HG02678 (cell line): ENCODE data around the gene ADK.
"Not testable (repeated sequence)": the region's sequence is repeated elsewhere in the genome, so short reads cannot be mapped to it uniquely, and the experiment has no call there.

Experiments used
- ATAC-seq: cut with Tn5 transposase; IDR thresholded peaks from one replicate; pipeline ENCODE4 v1.9.1; 2021; ENCODE audit warnings: mild to moderate bottlenecking, moderate library complexity; ENCODE audit not compliant: unreplicated experiment

Gene ADK

GRCh38 chr10:74525885-74526284 is 374.9 kb downstream of the ADK start:
- no peak for ATAC-seq

DNA sequence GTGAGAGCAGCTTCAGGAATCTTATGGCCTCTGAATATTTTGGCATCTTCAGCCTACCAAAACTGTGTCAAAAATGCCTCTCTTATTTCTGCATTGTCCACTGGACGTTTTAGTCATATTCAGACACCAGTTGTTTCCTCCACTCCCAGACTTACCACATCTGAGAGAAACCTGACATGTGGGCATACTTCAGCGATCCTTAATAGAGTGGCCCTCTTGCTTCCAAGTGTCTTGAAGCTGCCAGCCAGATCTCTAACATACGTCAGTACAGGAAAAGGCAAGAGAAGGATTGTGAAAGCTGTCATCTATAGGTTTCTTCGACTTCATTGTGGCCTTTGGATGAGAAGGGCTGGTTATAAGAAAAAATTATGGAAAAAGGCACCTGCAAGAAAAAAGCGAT is 376.6 kb downstream of the ADK start:
- not testable (repeated sequence) for ATAC-seq

DNA sequence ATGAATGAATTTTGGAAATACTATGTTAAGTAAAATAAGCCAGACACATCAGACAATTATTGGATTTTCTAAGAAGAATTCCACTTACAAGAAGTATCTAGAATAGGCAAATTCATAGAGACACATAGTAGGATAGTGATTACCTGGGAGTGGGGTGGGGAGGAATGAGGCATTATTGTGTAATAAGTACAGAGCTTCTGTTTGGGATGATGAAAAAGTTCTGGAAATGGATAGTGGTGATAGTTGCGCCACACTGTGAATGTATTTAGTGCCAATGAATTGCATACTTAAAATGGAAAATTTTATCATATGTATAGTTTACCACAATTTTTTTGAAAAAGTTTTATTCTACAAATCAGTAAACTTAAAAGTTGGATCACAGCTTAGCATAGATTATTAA is 378.2 kb downstream of the ADK start:
- no peak for ATAC-seq

DNA sequence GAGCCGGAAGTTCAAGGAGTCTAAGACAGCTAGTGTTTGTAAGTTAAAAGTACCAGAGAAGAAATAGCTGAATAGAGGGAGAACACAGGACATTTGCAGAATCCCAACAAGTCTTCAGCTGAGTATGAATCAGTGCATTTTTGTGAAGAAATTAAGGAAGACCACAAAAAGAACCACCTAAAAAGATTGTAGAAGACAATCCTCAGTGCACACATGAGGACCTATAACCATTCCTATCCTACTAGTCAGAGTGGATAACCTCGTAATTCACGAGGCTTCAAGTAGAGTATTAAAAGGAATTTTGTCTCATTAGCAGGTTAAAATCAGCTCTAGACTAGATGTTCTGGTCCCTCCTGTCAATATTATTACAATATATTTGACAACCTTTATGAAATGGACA is 380.0 kb downstream of the ADK start:
- ATAC-seq = no peak

GRCh38 chr10:74539317-74539716 is 388.3 kb downstream of the ADK start:
- no peak for ATAC-seq

GRCh38 chr10:74541375-74541774 is 390.4 kb downstream of the ADK start:
- no peak for ATAC-seq

DNA sequence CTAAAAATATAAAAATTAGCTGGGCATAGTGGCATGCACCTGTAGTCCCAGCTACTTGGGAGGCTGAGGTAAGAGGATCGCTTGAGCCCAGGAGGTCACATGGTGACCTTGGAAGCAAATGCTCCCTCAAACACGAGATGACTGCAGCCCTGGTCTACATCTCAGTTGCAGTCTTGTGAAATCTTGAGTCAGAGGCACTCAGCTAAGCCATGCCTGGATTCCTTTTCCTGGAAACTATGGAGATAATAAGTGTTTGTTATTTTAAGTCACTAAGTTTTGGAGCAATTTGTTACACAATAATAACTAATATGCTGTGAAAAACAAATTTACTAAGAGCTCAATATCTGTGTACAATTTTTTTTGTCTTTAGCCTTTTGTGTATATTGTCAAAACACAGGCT is 391.1 kb downstream of the ADK start:
- no peak for ATAC-seq

DNA sequence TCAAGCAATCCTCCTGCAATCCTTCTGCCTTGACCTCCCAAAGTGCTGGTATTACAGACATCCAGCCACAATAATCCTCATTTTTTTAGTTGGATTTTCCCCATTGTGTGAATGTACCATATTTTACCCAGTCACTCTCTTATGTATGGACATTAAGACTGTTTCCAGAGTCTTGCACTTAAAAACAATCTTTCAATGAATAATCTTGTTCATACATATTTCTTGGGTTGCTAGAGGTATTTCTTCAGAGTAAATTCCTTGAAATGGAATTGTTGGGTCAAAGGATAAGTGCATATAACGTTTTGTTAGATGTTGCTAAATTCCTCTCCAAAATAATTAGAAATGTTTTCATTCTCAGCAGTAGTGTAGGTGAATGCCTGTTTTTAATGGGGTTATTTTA is 392.3 kb downstream of the ADK start:
- no peak for ATAC-seq

DNA sequence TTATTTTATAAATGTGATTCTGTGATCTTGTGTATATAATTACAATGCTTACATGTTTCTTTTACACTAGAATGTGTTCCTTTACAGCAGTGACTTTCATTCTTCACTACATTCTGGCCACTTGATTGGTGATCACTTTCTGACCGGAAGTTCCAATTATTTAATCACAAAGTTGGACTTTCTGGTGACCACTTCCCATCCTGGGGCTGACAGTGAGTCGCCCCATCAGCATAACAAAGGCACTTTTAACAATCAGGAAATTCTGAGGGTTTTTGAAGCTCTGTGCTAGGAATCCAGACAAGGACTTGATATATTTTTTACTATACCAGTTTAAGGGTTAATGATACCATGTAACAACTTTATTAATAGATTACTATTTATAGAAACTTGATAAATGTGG is 393.1 kb downstream of the ADK start:
- ATAC-seq = no peak

DNA sequence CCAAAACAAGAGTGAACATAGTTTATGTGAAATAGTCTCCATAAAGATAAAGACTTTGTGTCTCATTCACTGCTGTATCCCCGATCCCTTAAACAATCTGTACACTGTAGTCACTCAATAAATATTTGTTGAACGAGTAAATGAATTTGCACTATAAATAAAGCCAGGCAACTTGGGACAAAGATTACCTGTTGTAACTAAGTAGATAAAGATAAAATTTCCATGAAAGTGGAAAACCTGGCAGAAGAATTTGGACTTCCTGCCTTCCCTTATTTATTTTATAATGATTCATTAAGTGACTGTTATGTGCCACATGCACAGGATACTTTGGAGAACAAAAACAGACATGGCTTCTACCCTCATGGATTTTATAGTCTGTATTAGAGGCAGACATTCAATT is 397.7 kb downstream of the ADK start:
- no peak for ATAC-seq

DNA sequence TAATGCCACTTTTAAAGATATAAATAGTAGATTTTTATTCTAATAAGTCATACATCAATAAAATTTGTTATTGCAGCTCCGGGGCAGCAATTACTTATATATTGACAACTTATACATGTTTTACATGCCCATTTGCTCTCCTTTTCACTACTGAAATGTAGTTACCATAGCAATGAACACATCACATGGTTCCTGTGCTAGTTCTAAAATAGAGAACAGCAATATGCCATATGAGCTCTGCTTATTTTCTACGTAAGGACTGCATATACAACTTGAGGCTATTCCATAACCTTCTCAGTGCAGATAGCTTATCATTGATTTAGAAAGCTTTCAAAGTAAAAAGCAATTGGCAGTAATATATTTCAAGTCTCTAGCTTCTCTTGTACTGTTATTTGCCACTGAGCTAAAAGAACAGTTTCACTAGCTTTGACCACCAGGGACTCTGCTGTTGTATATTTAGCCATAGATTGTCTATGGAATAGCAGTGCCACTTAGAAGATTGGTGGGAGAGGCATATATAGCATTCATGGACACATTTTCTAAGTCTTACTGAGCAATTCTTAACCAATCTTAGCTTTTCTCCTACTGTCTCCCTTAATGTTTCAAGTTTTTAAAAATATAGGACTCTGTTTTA is 405.2 kb downstream of the ADK start:
- ATAC-seq = no peak

DNA sequence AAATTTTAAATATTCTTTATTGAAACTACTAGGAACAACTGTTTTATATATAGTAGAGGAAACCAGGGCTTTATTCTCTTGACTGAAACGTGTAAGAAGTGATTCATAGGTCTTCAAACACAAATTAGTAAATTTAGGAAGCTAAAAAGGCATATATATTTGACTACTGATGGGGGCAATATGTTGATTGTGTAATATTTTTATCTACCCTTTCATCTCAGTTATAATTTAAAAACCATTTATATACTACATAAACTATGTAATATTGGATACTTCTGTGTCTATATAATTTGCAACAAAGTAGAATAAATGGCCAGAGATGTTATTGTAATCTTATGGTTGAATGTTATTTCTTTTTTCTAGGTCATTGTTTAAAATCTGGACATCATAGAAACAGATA is 406.1 kb downstream of the ADK start:
- ATAC-seq = no peak

GRCh38 chr10:74558403-74558802 is 407.4 kb downstream of the ADK start:
- no peak for ATAC-seq

GRCh38 chr10:74558897-74559296 is 407.9 kb downstream of the ADK start:
- no peak for ATAC-seq

GRCh38 chr10:74568896-74569295 is 417.9 kb downstream of the ADK start:
- ATAC-seq = not testable (repeated sequence)

GRCh38 chr10:74573497-74573896 is 422.5 kb downstream of the ADK start:
- not testable (repeated sequence) for ATAC-seq

DNA sequence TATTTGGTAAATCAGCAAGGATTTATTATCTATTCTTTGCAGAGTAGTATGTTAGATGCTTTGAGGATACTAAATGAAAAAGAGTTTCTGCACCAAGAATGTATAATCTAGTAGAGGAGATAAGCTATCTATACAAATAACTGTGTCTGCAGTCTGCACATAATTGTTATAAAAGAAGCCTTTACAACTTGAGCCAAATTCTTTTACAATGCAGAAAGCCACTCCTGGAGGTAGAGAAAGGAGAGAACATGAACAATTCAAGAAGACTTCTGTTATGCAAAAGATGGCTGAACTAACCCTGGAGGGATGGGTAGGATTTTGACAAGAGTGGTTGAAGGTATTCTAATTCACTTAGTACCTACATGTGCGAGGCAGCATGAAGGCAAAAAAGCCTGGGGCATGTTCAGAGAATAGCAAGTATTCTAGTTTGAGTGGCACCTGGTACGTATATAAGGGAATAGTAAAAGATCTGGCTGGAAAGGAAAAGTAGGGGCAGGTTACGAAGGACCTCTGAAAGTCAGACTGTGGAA is 424.2 kb downstream of the ADK start:
- no peak for ATAC-seq

DNA sequence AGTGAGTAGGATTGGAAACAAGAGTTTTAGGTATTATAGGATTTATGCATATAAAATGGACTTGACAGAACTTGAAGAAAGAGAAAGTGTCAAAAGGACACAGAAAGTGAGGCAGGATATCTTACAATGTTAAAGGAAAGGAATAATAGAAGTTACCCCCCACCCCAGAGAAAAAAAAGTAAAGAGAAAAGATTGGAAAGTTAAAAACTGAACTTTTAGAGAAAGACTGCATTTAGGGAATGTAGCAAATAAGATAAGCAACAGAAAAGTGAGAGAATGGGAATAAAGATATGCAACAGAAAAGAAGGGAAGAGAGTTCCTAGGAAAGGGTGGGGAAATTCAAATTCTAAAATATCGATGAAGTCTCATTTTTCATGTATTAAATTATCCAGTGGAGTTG is 424.9 kb downstream of the ADK start:
- ATAC-seq = no peak

DNA sequence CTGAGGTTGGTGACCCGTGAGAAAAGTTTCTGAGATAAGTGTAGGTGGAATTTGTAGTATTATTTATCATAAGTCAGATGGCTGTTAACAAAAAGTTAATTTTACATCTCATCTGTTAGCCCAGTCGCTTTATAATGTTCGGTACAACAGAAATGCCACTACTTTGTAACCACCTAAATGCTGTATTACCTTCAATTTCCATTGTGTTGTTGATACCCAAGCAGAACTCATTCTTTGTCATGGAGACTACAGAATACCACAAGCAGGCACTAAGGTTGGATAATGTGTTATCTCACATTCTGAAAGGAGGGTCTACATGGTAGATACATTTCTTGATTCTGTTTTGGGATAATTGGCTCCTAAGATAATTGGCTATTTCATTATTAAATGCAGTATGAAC is 425.6 kb downstream of the ADK start:
- ATAC-seq = no peak

DNA sequence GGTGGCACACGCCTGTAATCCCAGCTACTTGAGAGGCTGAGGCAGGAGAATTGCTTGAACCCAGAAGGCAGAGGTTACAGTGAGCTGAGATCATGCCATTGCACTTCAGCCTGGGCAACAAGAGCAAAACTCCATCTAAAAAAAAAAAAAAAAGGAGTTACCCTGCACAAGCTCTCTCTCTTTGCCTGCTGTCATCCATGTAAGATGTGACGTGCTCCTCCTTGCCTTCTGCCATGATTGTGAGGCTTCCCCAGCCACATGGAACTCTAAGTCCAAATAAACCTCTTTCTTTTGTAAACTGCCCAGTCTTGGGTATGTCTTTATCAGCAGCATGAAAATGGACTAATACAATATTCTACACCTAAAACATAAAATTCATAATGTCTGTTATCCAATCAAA is 429.4 kb downstream of the ADK start:
- ATAC-seq = not testable (repeated sequence)

DNA sequence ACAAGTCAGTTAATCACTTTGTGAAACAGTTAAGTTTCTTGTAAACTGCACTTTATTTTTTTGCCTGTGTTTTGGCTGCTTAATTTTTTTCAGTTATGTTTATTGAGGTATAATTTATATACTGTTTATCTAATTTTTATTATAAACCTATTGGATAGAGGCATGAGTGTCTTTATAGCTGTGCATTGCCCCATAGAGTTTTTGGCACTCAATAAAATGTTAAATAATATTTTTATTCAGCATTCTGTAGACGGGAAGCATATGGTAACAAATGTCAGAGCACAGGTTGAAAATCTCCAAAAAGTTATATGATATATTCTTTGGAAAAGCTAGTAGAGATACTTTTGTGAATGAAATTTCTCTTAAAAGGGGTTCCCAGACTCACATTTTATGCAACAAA is 431.5 kb downstream of the ADK start:
- ATAC-seq = no peak

- peak; percentile 68 for ATAC-seq
These were observed 434.4 kb downstream of the ADK start for GRCh38 chr10:74585231-74586087.
